IMR-90 (cell line): Measurements from ENCODE around the gene CUL4A.

Source experiments
- POLR2A ChIP-seq: IDR thresholded peaks from 2 replicates; pipeline ENCODE4 v1.6.1; 2012; ENCODE audit warnings: mild to moderate bottlenecking, low read depth, low read length
- TF ChIP-seq, protein P1 (sequence below): conservative IDR thresholded peaks from 2 replicates; pipeline ENCODE4 v1.5.1; 2012; ENCODE audit warnings: mild to moderate bottlenecking, low read depth, low read length, improper control_type of control experiment

DNA sequence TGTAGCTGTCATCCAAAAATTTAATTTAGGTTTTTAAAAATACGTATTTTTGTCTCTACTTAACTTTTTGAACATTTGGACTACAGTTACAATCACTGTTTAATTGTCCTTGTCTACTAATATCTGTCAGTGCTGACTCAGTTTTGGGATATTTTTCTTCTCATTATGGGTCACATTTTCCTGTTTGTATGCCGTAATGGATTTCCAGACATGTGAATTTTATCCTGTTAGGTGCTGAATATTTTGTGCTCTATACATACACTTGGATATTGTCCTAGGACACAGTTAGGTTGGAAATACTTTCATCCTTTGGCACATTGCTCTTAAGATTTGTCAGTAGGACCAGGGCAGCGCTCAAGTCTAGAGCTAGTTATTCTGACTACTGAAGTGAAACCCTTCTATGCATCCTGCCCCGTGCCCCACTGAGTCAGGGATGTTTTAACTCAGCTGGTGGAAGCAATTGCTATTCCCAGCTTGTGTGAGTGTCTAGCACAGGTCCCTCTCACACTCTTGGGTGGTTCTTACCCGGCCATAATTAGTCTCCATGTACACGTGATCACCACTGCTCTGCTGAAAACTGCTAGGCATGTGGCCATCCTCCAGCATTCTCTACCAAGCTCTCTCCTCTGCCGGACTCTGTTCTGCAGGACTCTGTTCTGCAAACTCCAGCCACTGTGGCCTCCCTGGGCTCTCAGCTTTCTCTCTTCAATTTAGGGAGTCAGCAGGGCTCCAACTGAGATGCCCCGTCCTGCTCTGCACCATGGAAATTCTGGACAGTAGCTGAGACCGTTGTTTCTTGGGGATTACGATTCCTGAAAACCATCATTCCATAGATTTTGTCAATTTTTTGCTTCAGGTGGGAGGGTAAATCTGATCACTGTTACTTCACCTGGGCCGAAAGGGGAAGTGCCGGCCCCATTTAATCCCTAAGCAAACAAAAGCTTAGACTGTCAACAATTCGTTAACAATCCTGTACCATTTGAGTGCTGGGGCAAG is 39.8 kb upstream of the CUL4A start:
- TF ChIP-seq POLR2A, result no peak
- TF ChIP-seq, protein P1, sequence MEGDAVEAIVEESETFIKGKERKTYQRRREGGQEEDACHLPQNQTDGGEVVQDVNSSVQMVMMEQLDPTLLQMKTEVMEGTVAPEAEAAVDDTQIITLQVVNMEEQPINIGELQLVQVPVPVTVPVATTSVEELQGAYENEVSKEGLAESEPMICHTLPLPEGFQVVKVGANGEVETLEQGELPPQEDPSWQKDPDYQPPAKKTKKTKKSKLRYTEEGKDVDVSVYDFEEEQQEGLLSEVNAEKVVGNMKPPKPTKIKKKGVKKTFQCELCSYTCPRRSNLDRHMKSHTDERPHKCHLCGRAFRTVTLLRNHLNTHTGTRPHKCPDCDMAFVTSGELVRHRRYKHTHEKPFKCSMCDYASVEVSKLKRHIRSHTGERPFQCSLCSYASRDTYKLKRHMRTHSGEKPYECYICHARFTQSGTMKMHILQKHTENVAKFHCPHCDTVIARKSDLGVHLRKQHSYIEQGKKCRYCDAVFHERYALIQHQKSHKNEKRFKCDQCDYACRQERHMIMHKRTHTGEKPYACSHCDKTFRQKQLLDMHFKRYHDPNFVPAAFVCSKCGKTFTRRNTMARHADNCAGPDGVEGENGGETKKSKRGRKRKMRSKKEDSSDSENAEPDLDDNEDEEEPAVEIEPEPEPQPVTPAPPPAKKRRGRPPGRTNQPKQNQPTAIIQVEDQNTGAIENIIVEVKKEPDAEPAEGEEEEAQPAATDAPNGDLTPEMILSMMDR, result no peak
